ENCODE measurements around the gene CKAP5. TPM values are rescaled to one million over a fixed set of nuclear protein-coding genes. Genes with fewer than 3 reads are reported as not detected.

The CKAP5 gene
- total RNA-seq, 1 experiment from 2014 or later = 171 TPM

- no peak for TF ChIP-seq E2F5 (CRISPR knock-in tag; IDR thresholded peaks at IDR 0.05)
- TF ChIP-seq ZNF416 (CRISPR knock-in tag; IDR thresholded peaks at IDR 0.05) = no peak
- TF ChIP-seq SOX15 (CRISPR knock-in tag; IDR thresholded peaks at IDR 0.05) = no peak
- no peak for TF ChIP-seq HMGA2 (CRISPR knock-in tag; IDR thresholded peaks at IDR 0.05)
- no peak for TF ChIP-seq FOXP1 (CRISPR knock-in tag; IDR thresholded peaks at IDR 0.05; ENCODE audit: borderline replicate concordance)
- TF ChIP-seq AFF4 (CRISPR knock-in tag; IDR thresholded peaks at IDR 0.05; ENCODE audit: borderline replicate concordance) = no peak
- no peak for TF ChIP-seq RORB (CRISPR knock-in tag; IDR thresholded peaks at IDR 0.05)
- no peak for TF ChIP-seq IRF1 (CRISPR knock-in tag; IDR thresholded peaks at IDR 0.05)
These were observed 117.4 kb downstream of the CKAP5 start (continued) for GRCh38 chr11:46728659-46729040.

DNA sequence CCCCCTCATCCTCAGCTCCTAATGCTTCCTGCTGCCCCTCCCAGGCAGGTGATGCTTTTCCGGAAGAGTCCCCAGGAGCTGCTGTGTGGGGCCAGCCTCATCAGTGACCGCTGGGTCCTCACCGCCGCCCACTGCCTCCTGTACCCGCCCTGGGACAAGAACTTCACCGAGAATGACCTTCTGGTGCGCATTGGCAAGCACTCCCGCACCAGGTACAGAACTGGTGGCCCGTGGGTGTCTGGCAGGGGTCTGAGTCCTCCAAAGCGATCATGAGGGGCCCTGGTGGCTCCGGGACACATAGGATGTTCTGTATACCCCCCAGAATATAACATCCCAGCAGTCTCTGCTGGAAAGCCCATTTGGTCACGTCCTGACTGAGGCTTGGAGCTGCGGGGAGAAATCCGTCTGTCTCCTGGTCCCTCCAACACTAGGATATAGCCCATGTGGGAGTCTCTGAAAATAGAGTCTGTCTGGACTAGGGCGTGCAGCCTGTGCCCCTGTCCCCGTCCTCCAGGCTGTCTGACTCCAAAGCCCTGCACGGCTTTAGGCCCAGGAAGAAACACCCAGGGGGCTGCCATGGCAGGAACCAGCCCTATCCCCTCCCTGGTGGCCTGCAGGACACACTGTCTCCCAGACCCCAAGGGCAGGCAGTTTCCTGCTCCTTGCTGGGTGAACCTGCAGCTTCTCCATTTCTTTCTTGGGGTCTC, 118.0 kb downstream of the CKAP5 start:
- CTCF ChIA-PET = no interaction called here
- Mint-ChIP-seq H3K4me1 (peaks cover 10% of the 10 kb centered on the region), H3K4me3 (no peak overlapping the region), H3K27ac (no peak overlapping the region), H3K9me3 (no peaks in the 10 kb centered on the region), H3K27me3 (ENCODE audit: low read depth) (no peaks in the 10 kb centered on the region), H3K36me3 (no peaks in the 10 kb centered on the region)
- DNase-seq (ENCODE audit: low spot score) (no peak), ATAC-seq (no peak)
- TF ChIP-seq, protein P1, sequence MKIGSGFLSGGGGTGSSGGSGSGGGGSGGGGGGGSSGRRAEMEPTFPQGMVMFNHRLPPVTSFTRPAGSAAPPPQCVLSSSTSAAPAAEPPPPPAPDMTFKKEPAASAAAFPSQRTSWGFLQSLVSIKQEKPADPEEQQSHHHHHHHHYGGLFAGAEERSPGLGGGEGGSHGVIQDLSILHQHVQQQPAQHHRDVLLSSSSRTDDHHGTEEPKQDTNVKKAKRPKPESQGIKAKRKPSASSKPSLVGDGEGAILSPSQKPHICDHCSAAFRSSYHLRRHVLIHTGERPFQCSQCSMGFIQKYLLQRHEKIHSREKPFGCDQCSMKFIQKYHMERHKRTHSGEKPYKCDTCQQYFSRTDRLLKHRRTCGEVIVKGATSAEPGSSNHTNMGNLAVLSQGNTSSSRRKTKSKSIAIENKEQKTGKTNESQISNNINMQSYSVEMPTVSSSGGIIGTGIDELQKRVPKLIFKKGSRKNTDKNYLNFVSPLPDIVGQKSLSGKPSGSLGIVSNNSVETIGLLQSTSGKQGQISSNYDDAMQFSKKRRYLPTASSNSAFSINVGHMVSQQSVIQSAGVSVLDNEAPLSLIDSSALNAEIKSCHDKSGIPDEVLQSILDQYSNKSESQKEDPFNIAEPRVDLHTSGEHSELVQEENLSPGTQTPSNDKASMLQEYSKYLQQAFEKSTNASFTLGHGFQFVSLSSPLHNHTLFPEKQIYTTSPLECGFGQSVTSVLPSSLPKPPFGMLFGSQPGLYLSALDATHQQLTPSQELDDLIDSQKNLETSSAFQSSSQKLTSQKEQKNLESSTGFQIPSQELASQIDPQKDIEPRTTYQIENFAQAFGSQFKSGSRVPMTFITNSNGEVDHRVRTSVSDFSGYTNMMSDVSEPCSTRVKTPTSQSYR (CRISPR knock-in tag; IDR thresholded peaks at IDR 0.05) = no peak
- no peak for TF ChIP-seq FOXK1 (CRISPR knock-in tag; IDR thresholded peaks at IDR 0.05)
- no peak for TF ChIP-seq ZNF138 (CRISPR knock-in tag; conservative IDR thresholded peaks at IDR 0.05)
- TF ChIP-seq ATF6 (CRISPR knock-in tag; IDR thresholded peaks at IDR 0.05) = no peak
- no peak for TF ChIP-seq USF2 (CRISPR knock-in tag; IDR thresholded peaks at IDR 0.05)
- TF ChIP-seq ZNF317 (CRISPR knock-in tag; IDR thresholded peaks at IDR 0.05; ENCODE audit: borderline replicate concordance, low read depth) = no peak
- no peak for TF ChIP-seq TCF7 (CRISPR knock-in tag; IDR thresholded peaks at IDR 0.05; ENCODE audit: low read depth)
- TF ChIP-seq ESRRA (CRISPR knock-in tag; IDR thresholded peaks at IDR 0.05; ENCODE audit: borderline replicate concordance) = no peak
- no peak for TF ChIP-seq ZSCAN18 (CRISPR knock-in tag; IDR thresholded peaks at IDR 0.05)
- no peak for TF ChIP-seq RORB (CRISPR knock-in tag; IDR thresholded peaks at IDR 0.05)
- TF ChIP-seq, protein P2, sequence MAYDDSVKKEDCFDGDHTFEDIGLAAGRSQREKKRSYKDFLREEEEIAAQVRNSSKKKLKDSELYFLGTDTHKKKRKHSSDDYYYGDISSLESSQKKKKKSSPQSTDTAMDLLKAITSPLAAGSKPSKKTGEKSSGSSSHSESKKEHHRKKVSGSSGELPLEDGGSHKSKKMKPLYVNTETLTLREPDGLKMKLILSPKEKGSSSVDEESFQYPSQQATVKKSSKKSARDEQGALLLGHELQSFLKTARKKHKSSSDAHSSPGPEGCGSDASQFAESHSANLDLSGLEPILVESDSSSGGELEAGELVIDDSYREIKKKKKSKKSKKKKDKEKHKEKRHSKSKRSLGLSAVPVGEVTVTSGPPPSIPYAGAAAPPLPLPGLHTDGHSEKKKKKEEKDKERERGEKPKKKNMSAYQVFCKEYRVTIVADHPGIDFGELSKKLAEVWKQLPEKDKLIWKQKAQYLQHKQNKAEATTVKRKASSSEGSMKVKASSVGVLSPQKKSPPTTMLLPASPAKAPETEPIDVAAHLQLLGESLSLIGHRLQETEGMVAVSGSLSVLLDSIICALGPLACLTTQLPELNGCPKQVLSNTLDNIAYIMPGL (CRISPR knock-in tag; IDR thresholded peaks at IDR 0.05) = no peak
- POLR2A ChIA-PET = no interaction called here
